CD8-positive, alpha-beta memory T cell (primary cell): ENCODE data around the gene KRTAP9-6. TPM values are rescaled to one million over a fixed set of nuclear protein-coding genes. Genes with fewer than 3 reads are reported as not detected.
"Not testable (repeated sequence)": the region's sequence is repeated elsewhere in the genome, so short reads cannot be mapped to it uniquely, and the experiment has no call there.

Source experiments
- CTCF ChIA-PET: fragments of 350-600 bp; sonication (Branson Sonifier 250); formaldehyde crosslinking; loops from one replicate; lab custom pipeline; 2021; ENCODE audit warnings: antibody characterized with exemption; lab: Charles Lee
- POLR2A ChIA-PET: fragments of 350-600 bp; sonication (Branson Sonifier 250); formaldehyde crosslinking; loops from one replicate; lab custom pipeline; 2021; ENCODE audit warnings: antibody characterized with exemption; lab: Charles Lee
- DNase-seq, 5 donors: peaks; one replicate each; pipeline versions ENCODE4 v3.0.0 to v3.0.0-alpha.2; 2020 to 2022; ENCODE audit warnings: mixed read lengths in 1 of 5
- H3K27ac ChIP-seq: one replicate; pipeline ENCODE4 v1.7.0; 2013; ENCODE audit warnings: low read depth, mild to moderate bottlenecking, low read length, moderate library complexity
- H3K27me3 ChIP-seq: 2 replicates; pipeline ENCODE4 v1.7.0; 2013; ENCODE audit warnings: low read length, mild to moderate bottlenecking; ENCODE audit not compliant: insufficient read depth, poor library complexity, severe bottlenecking
- H3K36me3 ChIP-seq: 2 replicates; pipeline ENCODE4 v1.7.0; 2013; ENCODE audit warnings: mild to moderate bottlenecking, low read length, moderate library complexity; ENCODE audit not compliant: insufficient read depth
- H3K4me1 ChIP-seq: 2 replicates; pipeline ENCODE4 v1.7.0; 2013; ENCODE audit warnings: mild to moderate bottlenecking, low read length, moderate library complexity; ENCODE audit not compliant: insufficient read depth
- H3K4me3 ChIP-seq: 2 replicates; pipeline ENCODE4 v1.7.0; 2013; ENCODE audit warnings: mild to moderate bottlenecking, low read length
- H3K9me3 ChIP-seq: 2 replicates; pipeline ENCODE4 v1.7.0; 2013; ENCODE audit warnings: mild to moderate bottlenecking, low read length
- H3K27ac Mint-ChIP-seq, 8 donors: one replicate each; pipeline ENCODE4 v1.8.0; 2020 to 2021; ENCODE audit warnings: mixed read lengths in 8 of 8, mild to moderate bottlenecking in 6 of 8, inconsistent platforms in 3 of 8, moderate library complexity in 3 of 8
- H3K27me3 Mint-ChIP-seq, 2 donors: one replicate each; pipeline ENCODE4 v1.8.0; 2020 to 2021; ENCODE audit warnings: mixed read lengths in 2 of 2, mild to moderate bottlenecking in 1 of 2, moderate library complexity in 1 of 2
- H3K36me3 Mint-ChIP-seq, 3 donors: one replicate each; pipeline ENCODE4 v1.8.0; 2020 to 2021; ENCODE audit warnings: mixed read lengths in 3 of 3, inconsistent platforms in 1 of 3, mild to moderate bottlenecking in 1 of 3
- H3K4me1 Mint-ChIP-seq, 3 donors: one replicate each; pipeline ENCODE4 v1.8.0; 2020 to 2021; ENCODE audit warnings: mixed read lengths in 3 of 3, inconsistent platforms in 1 of 3, mild to moderate bottlenecking in 1 of 3
- H3K4me3 Mint-ChIP-seq, 7 donors: one replicate each; pipeline ENCODE4 v1.8.0; 2020 to 2021; ENCODE audit warnings: mixed read lengths in 7 of 7, mild to moderate bottlenecking in 6 of 7, moderate library complexity in 4 of 7, inconsistent platforms in 2 of 7
- H3K9me3 Mint-ChIP-seq, 5 donors: one replicate each; pipeline ENCODE4 v1.8.0; 2020 to 2022; ENCODE audit warnings: mixed read lengths in 5 of 5, mild to moderate bottlenecking in 3 of 5, moderate library complexity in 2 of 5, inconsistent platforms in 1 of 5
- polyA plus RNA-seq: library from polyadenylated mRNA; unstranded; fragments of 300-500 nt; fragmentation: Illumina TruSeq; gene quantifications from one replicate; pipeline ENCODE4 v1.2.3, GENCODE V29; 2021
- total RNA-seq, 2 experiments: library from RNA; stranded (reverse); gene quantifications; one replicate each; pipeline ENCODE4 v1.2.3, GENCODE V29; 2021

Gene KRTAP9-6, protein sequence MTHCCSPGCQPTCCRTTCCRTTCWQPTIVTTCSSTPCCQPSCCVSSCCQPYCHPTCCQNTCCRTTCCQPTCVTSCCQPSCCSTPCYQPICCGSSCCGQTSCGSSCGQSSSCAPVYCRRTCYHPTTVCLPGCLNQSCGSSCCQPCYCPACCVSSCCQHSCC
- total RNA-seq (not detected), polyA plus RNA-seq (not detected)

DNA sequence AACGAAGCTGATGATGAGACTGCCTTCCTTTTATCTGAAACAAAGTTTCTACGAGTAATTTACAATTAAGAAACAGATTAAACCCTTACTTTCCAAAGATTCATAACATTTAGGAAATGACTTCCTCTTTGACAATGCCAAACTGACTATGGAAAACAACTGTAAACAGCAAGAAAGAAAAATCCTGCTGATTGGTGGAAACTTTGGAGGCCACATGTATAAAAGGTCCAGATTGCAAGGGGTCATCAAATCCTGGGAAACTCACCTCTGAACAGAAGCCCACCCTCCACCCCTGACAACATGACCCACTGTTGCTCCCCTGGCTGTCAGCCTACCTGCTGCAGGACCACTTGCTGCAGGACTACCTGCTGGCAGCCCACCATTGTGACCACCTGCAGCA is at the start of gene KRTAP9-6:
KRTAP9-6 (plus strand) TSS at position 301 of the 400 bp plus-strand sequence; CDS start at position 301, 0 bp downstream.
- CTCF ChIA-PET = no interaction called here
- no peaks in the 10 kb centered on the region for H3K9me3 ChIP-seq
- H3K4me1 ChIP-seq = no peaks in the 10 kb centered on the region
- H3K27me3 Mint-ChIP-seq = peaks cover 24 to 28% of the 10 kb centered on the region in 2 donors
- no peak within 1 kb of the TSS for H3K27ac Mint-ChIP-seq
- no peak for DNase-seq
- POLR2A ChIA-PET = no interaction called here
- H3K36me3 ChIP-seq = no peaks in the 10 kb centered on the region
- H3K4me1 Mint-ChIP-seq = peaks cover 11 to 16% (median 14%) of the 10 kb centered on the region in 3 donors
- H3K4me3 Mint-ChIP-seq = no peak within 1 kb of the TSS
- H3K4me3 ChIP-seq = no peak within 1 kb of the TSS
- H3K36me3 Mint-ChIP-seq = peaks cover 0 to 7% (median 0%) of the 10 kb centered on the region in 3 donors
- H3K27ac ChIP-seq = no peak within 1 kb of the TSS
- H3K9me3 Mint-ChIP-seq = no peaks in the 10 kb centered on the region
- no peaks in the 10 kb centered on the region for H3K27me3 ChIP-seq

DNA sequence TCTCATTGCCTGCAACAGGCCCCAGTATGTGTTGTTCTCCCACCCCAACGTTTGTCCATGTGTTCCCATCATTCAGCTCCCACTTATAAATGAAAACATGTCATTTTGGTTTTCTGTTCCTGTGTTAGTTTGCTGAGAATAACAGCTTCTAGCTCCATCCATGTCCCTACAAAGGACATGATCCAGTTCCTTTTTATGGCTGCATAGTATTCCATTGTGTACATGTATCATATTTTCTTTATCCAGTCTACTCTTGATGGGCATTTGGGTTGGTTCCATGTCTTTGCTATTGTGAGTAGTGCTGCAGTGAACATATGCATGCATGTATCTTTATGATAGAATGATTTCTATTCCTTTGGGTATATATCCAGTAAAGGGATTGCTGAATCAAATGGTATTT is 49.5 kb upstream of the KRTAP9-6 start:
- ChIA-PET POLR2A (no interaction called here), CTCF (no interaction called here)
- no peak overlapping the region for H3K4me3 Mint-ChIP-seq
- peaks cover 0 to 8% (median 4%) of the 10 kb centered on the region in 5 donors for H3K9me3 Mint-ChIP-seq
- no peaks in the 10 kb centered on the region for H3K9me3 ChIP-seq
- no peak overlapping the region for H3K27ac ChIP-seq
- H3K27me3 ChIP-seq = no peaks in the 10 kb centered on the region
- H3K4me1 Mint-ChIP-seq = no peaks in the 10 kb centered on the region
- DNase-seq = no peak
- no peak overlapping the region for H3K4me3 ChIP-seq
- no peak overlapping the region for H3K27ac Mint-ChIP-seq
- no peaks in the 10 kb centered on the region for H3K4me1 ChIP-seq
- H3K27me3 Mint-ChIP-seq = peaks cover 6 to 58% of the 10 kb centered on the region in 2 donors
- H3K36me3 ChIP-seq = no peaks in the 10 kb centered on the region
- peaks cover 0 to 8% (median 0%) of the 10 kb centered on the region in 3 donors for H3K36me3 Mint-ChIP-seq

DNA sequence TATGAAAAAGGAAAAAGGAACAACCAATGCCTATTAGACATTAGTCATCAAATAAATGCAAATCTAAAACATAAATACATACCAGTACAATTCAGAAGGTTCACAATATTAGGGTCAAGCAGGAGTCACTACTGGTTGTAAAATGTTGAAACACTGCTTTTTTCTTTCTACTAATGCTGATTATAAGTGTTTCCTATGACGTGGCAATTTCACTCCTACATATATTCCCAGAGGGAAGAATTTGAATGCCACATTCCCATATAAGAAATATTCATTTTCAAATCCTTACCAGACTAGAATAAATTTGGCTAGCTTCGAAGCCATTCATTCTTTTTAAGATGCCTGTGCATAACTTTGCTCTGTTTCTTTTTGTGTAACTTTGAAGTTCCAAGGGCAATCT is 41.4 kb upstream of the KRTAP9-6 start:
- Mint-ChIP-seq H3K36me3 (peaks cover 0 to 9% (median 0%) of the 10 kb centered on the region in 3 donors), H3K27me3 (peaks cover 11 to 12% of the 10 kb centered on the region in 2 donors), H3K27ac (no peak overlapping the region), H3K4me1 (no peaks in the 10 kb centered on the region), H3K4me3 (no peak overlapping the region), H3K9me3 (peaks cover 0 to 9% (median 4%) of the 10 kb centered on the region in 5 donors)
- H3K36me3 ChIP-seq = no peaks in the 10 kb centered on the region
- no peak overlapping the region for H3K4me3 ChIP-seq
- ChIA-PET CTCF (no interaction called here), POLR2A (no interaction called here)
- no peak for DNase-seq
- no peaks in the 10 kb centered on the region for H3K9me3 ChIP-seq
- H3K27me3 ChIP-seq = no peaks in the 10 kb centered on the region
- H3K4me1 ChIP-seq = no peaks in the 10 kb centered on the region
- no peak overlapping the region for H3K27ac ChIP-seq

DNA sequence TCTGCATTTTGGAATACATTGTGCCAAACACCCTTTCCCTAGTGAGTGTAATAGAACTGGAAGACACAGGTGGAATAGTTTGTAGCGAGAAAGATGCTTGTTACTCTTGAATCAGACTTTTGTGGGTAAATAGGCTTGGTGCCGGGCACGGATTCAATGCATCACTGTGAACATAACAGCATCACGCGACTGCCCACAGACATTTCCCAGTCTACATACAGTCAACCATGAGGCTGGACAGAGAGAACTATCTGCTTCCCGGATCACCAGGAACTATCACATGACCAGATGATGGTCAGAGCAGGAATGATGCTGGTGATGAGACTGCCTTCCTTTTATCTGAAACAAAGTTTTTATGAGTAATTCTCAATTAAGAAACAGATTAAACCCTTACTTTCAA is 39.1 kb upstream of the KRTAP9-6 start:
- no peaks in the 10 kb centered on the region for H3K27me3 ChIP-seq
- peaks cover 9 to 18% of the 10 kb centered on the region in 2 donors for H3K27me3 Mint-ChIP-seq
- no peak overlapping the region for H3K27ac ChIP-seq
- H3K36me3 Mint-ChIP-seq = no peaks in the 10 kb centered on the region
- ChIA-PET CTCF (no interaction called here), POLR2A (no interaction called here)
- no peaks in the 10 kb centered on the region for H3K4me1 ChIP-seq
- H3K36me3 ChIP-seq = no peaks in the 10 kb centered on the region
- H3K4me3 Mint-ChIP-seq = no peak overlapping the region
- no peak overlapping the region for H3K27ac Mint-ChIP-seq
- H3K9me3 Mint-ChIP-seq = no peaks in the 10 kb centered on the region
- no peak overlapping the region for H3K4me3 ChIP-seq
- H3K9me3 ChIP-seq = no peaks in the 10 kb centered on the region
- no peak for DNase-seq
- H3K4me1 Mint-ChIP-seq = no peaks in the 10 kb centered on the region

DNA sequence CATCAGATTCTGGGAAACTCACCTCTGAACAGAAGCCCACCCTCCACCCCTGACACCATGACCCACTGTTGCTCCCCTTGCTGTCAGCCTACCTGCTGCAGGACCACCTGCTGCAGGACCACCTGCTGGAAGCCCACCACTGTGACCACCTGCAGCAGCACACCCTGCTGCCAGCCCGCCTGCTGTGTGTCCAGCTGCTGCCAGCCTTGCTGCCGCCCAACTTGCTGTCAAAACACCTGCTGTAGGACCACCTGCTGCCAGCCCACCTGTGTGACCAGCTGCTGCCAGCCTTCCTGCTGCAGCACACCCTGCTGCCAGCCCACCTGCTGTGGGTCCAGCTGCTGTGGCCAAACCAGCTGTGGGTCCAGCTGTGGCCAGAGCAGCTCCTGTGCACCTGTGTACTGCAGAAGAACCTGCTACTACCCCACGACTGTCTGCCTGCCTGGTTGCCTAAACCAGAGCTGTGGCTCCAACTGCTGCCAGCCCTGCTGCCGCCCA is 38.5 kb upstream of the KRTAP9-6 start, which contains the start of gene KRTAP9-2:
KRTAP9-2 (plus strand) TSS at position 51 of the 498 bp plus-strand sequence; CDS start at position 58, 7 bp downstream.
- H3K27me3 Mint-ChIP-seq = peaks cover 7 to 20% of the 10 kb centered on the region in 2 donors
- H3K4me3 ChIP-seq, H3K36me3 Mint-ChIP-seq, H3K36me3 ChIP-seq, H3K27ac Mint-ChIP-seq, H3K4me1 ChIP-seq, H3K9me3 Mint-ChIP-seq, DNase-seq, H3K27ac ChIP-seq, H3K4me3 Mint-ChIP-seq, H3K4me1 Mint-ChIP-seq, H3K9me3 ChIP-seq, CTCF ChIA-PET, POLR2A ChIA-PET, H3K27me3 ChIP-seq: not testable (repeated sequence)

DNA sequence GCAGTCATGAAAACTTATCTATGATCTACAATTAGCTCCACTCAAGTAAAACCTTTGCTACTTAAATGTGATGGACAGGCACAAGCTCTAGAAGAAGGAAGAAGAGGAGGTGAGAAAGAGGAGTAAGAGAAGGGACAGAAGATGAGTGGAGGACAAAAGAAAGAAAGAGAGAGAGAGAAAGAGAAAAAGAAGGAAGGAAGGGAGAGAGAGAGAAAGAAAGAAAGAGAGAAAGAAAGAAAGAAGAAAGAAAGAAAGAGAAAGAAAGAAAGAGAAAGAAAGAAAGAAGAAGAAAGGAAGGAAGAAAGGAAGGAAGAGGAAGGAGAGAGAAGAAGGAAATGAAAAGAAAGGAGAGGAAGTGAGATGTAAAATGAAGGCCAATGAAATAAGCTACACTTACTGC is 35.1 kb upstream of the KRTAP9-6 start:
- H3K9me3 ChIP-seq = no peaks in the 10 kb centered on the region
- H3K4me1 ChIP-seq = no peaks in the 10 kb centered on the region
- Mint-ChIP-seq H3K27ac (peak overlapping the region in 1 of 8 donors; percentile 3), H3K9me3 (no peaks in the 10 kb centered on the region), H3K27me3 (peaks cover 19 to 46% of the 10 kb centered on the region in 2 donors), H3K4me1 (no peaks in the 10 kb centered on the region), H3K36me3 (no peaks in the 10 kb centered on the region), H3K4me3 (no peak overlapping the region)
- no peak overlapping the region for H3K4me3 ChIP-seq
- no peak for DNase-seq
- ChIA-PET CTCF (no interaction called here), POLR2A (no interaction called here)
- no peaks in the 10 kb centered on the region for H3K27me3 ChIP-seq
- H3K36me3 ChIP-seq = no peaks in the 10 kb centered on the region
- no peak overlapping the region for H3K27ac ChIP-seq

DNA sequence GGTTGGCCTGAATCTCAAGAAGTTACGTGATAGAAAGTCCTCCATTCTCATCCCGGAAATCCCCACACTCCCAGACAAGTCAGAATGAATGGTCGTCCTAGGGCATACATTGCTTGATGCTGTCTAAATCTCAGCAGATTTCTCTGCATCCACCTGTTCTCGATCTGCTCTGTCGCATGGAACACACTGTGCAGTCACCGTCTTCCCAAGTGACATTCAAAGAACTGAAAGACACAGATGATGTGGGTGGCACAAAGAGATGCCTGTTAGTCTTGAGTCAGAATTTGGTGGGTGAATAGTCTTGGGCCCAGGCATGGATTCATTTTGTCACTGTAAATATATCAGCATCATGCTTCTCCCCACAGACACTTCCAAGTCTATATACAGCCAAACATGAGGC is 33.4 kb upstream of the KRTAP9-6 start:
- ChIA-PET CTCF (no interaction called here), POLR2A (no interaction called here)
- Histone ChIP-seq H3K4me1 (no peaks in the 10 kb centered on the region), H3K27me3 (no peaks in the 10 kb centered on the region), H3K27ac (no peak overlapping the region), H3K4me3 (no peak overlapping the region), H3K36me3 (no peaks in the 10 kb centered on the region), H3K9me3 (no peaks in the 10 kb centered on the region)
- H3K4me1 Mint-ChIP-seq = no peaks in the 10 kb centered on the region
- H3K4me3 Mint-ChIP-seq = no peak overlapping the region
- peaks cover 19 to 55% of the 10 kb centered on the region in 2 donors for H3K27me3 Mint-ChIP-seq
- H3K36me3 Mint-ChIP-seq = no peaks in the 10 kb centered on the region
- DNase-seq = no peak
- H3K9me3 Mint-ChIP-seq = no peaks in the 10 kb centered on the region
- no peak overlapping the region for H3K27ac Mint-ChIP-seq

DNA sequence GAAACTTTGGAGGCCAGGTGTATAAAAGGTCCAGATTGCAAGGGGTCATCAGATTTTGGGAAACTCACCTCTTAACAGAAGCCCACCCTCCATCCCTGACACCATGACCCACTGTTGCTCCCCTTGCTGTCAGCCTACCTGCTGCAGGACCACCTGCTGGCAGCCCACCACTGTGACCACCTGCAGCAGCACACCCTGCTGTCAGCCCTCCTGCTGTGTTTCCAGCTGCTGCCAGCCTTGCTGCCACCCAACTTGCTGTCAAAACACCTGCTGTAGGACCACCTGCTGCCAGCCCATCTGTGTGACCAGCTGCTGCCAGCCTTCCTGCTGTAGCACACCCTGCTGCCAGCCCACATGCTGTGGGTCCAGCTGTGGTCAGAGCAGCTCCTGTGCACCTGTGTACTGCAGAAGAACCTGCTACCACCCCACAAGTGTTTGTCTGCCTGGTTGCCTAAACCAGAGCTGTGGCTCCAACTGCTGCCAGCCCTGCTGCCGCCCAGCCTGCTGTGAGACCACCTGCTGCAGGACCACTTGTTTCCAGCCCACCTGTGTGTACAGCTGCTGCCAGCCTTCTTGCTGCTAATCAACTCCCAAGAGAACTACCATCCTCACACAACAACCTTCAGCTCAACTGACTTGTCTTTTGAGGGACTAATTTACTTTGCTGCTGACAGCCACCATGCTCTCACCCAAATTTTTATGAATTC is 32.6 kb upstream of the KRTAP9-6 start, which contains the start of gene KRTAP9-3:
KRTAP9-3 (plus strand) TSS at position 51 of the 707 bp plus-strand sequence; CDS start at position 104, 53 bp downstream.
- H3K4me1 Mint-ChIP-seq, POLR2A ChIA-PET, H3K36me3 Mint-ChIP-seq, H3K4me1 ChIP-seq, H3K9me3 ChIP-seq, H3K36me3 ChIP-seq, CTCF ChIA-PET, H3K27ac ChIP-seq, DNase-seq, H3K9me3 Mint-ChIP-seq, H3K4me3 Mint-ChIP-seq, H3K4me3 ChIP-seq, H3K27me3 ChIP-seq, H3K27ac Mint-ChIP-seq: not testable (repeated sequence)
- H3K27me3 Mint-ChIP-seq = peaks cover 19 to 60% of the 10 kb centered on the region in 2 donors
